ENCODE results near the gene CFP.

Gene CFP

GRCh38 chrX:47573341-47574075, 56.2 kb downstream of the CFP start:
- no peak for DNase-seq
